Measurements from ENCODE around the gene MT1M. TPM values are rescaled to one million over a fixed set of nuclear protein-coding genes. Genes with fewer than 3 reads are reported as not detected.

Gene MT1M
- total and polyA plus RNA-seq, 4 experiments from 2014 or later: not detected

DNA sequence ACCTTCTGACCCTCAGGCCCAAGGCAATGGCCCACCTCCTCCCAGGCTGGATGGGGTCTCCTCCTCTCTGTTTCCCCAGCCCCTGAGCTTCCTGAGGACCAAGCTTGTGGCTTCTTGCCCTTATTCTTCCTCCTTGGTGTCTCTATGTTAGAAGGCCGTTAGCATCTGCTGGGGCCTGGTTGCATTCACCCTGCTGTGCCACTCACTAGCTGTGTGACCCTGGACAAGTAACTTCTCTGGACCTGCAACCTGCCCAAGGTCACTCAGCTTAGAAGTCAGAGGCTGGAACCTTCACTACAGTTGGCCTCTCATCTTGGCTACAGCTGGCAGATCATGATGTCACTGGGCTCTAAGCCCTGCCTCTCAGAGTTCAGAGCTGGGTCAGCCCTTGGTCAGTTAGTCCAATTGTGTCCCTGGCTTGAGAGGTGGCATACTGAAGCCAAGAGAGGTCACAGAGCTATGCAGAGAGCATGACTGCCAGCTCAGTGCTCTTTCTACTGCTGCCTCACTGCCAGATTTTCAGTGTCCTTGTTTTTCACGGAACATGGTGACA is 21.1 kb upstream of the MT1M start:
- Mint-ChIP-seq H3K27ac (peak overlapping the region; percentile 88 to 100 (median 96)), H3K27me3 (no peaks in the 10 kb centered on the region), H3K4me1 (peaks cover 26 to 53% (median 38%) of the 10 kb centered on the region in 4 donors), H3K4me3 (peak overlapping the region in 5 of 8 donors; percentile 1 to 61 (median 27)), H3K9me3 (no peaks in the 10 kb centered on the region), H3K36me3 (peaks cover 0 to 4% of the 10 kb centered on the region in 2 donors)
- Histone ChIP-seq H3K9me3 (ENCODE audit: control insufficient read depth in 1 of 2, low read length in 2 of 2) (no peaks in the 10 kb centered on the region), H3K36me3 (ENCODE audit: insufficient read depth, low read length) (no peaks in the 10 kb centered on the region), H3K4me3 (ENCODE audit: low read length in 2 of 2) (no peak overlapping the region), H3K27ac (ENCODE audit: low read depth, low read length) (peak overlapping the region; percentile 82), H3K27me3 (ENCODE audit: insufficient read depth, low read length) (no peaks in the 10 kb centered on the region), H3K4me1 (ENCODE audit: insufficient read depth, low read length) (peaks cover 46% of the 10 kb centered on the region)
- ChIA-PET CTCF (ENCODE audit: partially characterized antibody) (interaction anchor here (1.2 to 5.9 kb wide), 3 partner anchors 33 to 97 kb away, joined by 3 to 35 read pairs (median 7); no protein-coding TSS in a partner anchor), POLR2A (ENCODE audit: partially characterized antibody) (interaction anchor here (1.0 to 4.1 kb wide), 4 partner anchors 14 to 92 kb away, joined by 4 to 30 read pairs (median 8); partner anchors contain the start of genes MT1E and MT1X)
- DNase-seq: no peak
- intact Hi-C loops (cut with micrococcal nuclease): no loop called here

DNA sequence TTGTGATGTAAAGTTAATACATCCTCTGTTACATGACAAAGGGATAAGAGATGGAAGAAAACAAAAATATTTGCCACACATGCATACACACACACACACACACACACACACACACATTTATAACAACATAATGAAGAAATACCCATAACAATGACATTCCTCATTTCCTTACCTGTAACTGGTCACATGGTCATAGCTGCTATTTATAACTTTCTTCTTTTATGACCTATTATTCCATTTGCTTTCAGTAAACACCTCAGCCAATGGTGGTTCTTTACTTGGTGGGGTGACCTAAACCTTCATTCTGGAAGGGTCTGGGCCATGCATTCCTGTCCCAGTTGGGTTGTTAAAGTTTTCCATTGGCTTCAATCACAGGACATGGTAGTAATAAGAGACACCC is 18.8 kb upstream of the MT1M start:
- no peak for DNase-seq
- POLR2A ChIA-PET (ENCODE audit: partially characterized antibody): no interaction called here
- Mint-ChIP-seq H3K27me3 (peaks cover 0 to 4% of the 10 kb centered on the region in 2 donors), H3K36me3 (peaks cover 0 to 3% of the 10 kb centered on the region in 2 donors), H3K27ac (no peak overlapping the region), H3K9me3 (no peaks in the 10 kb centered on the region), H3K4me1 (peaks cover 22 to 34% (median 27%) of the 10 kb centered on the region in 4 donors), H3K4me3 (no peak overlapping the region)
- no peak overlapping the region for H3K27ac ChIP-seq (ENCODE audit: low read depth, low read length)
- CTCF ChIA-PET (ENCODE audit: partially characterized antibody): interaction anchor here (1.8 to 1.9 kb wide), 2 partner anchors 10 to 37 kb away, joined by 5 to 9 read pairs; no protein-coding TSS in a partner anchor
- H3K27me3 ChIP-seq (ENCODE audit: insufficient read depth, low read length): no peaks in the 10 kb centered on the region
- H3K4me3 ChIP-seq (ENCODE audit: low read length in 2 of 2): no peak overlapping the region
- intact Hi-C loops (cut with micrococcal nuclease): no loop called here
- H3K9me3 ChIP-seq (ENCODE audit: control insufficient read depth in 1 of 2, low read length in 2 of 2): no peaks in the 10 kb centered on the region
- no peaks in the 10 kb centered on the region for H3K36me3 ChIP-seq (ENCODE audit: insufficient read depth, low read length)
- peaks cover 28% of the 10 kb centered on the region for H3K4me1 ChIP-seq (ENCODE audit: insufficient read depth, low read length)

GRCh38 chr16:56614549-56614991 is 17.9 kb upstream of the MT1M start:
- peaks cover 0 to 4% of the 10 kb centered on the region in 2 donors for H3K27me3 Mint-ChIP-seq
- H3K9me3 ChIP-seq (ENCODE audit: control insufficient read depth in 1 of 2, low read length in 2 of 2): no peaks in the 10 kb centered on the region
- H3K27ac Mint-ChIP-seq: peak overlapping the region in 3 of 7 donors; percentile 8 to 76 (median 21)
- intact Hi-C loops (cut with micrococcal nuclease): no loop called here
- H3K36me3 ChIP-seq (ENCODE audit: insufficient read depth, low read length): no peaks in the 10 kb centered on the region
- H3K9me3 Mint-ChIP-seq: no peaks in the 10 kb centered on the region
- H3K4me1 Mint-ChIP-seq: peaks cover 19 to 25% (median 21%) of the 10 kb centered on the region in 4 donors
- H3K27ac ChIP-seq (ENCODE audit: low read depth, low read length): no peak overlapping the region
- POLR2A ChIA-PET (ENCODE audit: partially characterized antibody): no interaction called here
- DNase-seq: no peak
- no peaks in the 10 kb centered on the region for H3K27me3 ChIP-seq (ENCODE audit: insufficient read depth, low read length)
- H3K4me1 ChIP-seq (ENCODE audit: insufficient read depth, low read length): peaks cover 20% of the 10 kb centered on the region
- H3K4me3 Mint-ChIP-seq: no peak overlapping the region
- H3K4me3 ChIP-seq (ENCODE audit: low read length in 2 of 2): no peak overlapping the region
- CTCF ChIA-PET (ENCODE audit: partially characterized antibody): interaction anchor here (1.1 kb wide), 1 partner anchor 9 kb away, joined by 3 read pairs; no protein-coding TSS in a partner anchor
- no peaks in the 10 kb centered on the region for H3K36me3 Mint-ChIP-seq

DNA sequence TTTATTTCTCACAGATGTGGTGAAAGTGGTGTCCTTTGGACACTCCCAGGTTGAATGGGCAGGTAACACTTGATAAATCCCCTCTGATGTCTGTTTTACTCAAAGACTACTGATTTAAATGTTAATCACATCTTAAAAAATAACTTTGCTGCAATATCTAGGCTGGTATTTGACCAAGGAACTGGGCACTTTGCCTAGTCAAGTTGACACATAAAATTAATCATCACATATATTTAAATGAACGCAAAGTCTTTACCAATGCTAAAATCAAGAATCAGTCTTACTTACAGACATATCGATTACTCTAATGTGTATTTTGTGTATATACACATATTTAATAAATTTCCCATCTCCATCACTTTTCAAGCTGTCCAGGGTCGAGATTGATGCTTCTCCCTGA is 17.1 kb upstream of the MT1M start:
- H3K4me1 Mint-ChIP-seq: peaks cover 14 to 19% (median 16%) of the 10 kb centered on the region in 4 donors
- POLR2A ChIA-PET (ENCODE audit: partially characterized antibody): no interaction called here
- Histone ChIP-seq H3K4me1 (ENCODE audit: insufficient read depth, low read length) (peaks cover 12% of the 10 kb centered on the region), H3K36me3 (ENCODE audit: insufficient read depth, low read length) (no peaks in the 10 kb centered on the region), H3K27me3 (ENCODE audit: insufficient read depth, low read length) (no peaks in the 10 kb centered on the region), H3K4me3 (ENCODE audit: low read length in 2 of 2) (no peak overlapping the region), H3K9me3 (ENCODE audit: control insufficient read depth in 1 of 2, low read length in 2 of 2) (no peaks in the 10 kb centered on the region), H3K27ac (ENCODE audit: low read depth, low read length) (no peak overlapping the region)
- H3K27me3 Mint-ChIP-seq: peaks cover 0 to 7% of the 10 kb centered on the region in 2 donors
- CTCF ChIA-PET (ENCODE audit: partially characterized antibody): interaction anchor here (1.1 kb wide), 1 partner anchor 8 kb away, joined by 3 read pairs; no protein-coding TSS in a partner anchor
- intact Hi-C loops (cut with micrococcal nuclease): no loop called here
- no peak for DNase-seq
- no peak overlapping the region for H3K4me3 Mint-ChIP-seq
- H3K9me3 Mint-ChIP-seq: no peaks in the 10 kb centered on the region
- no peaks in the 10 kb centered on the region for H3K36me3 Mint-ChIP-seq
- peak overlapping the region in 1 of 7 donors; percentile 21 for H3K27ac Mint-ChIP-seq

GRCh38 chr16:56616608-56617211 is 15.7 kb upstream of the MT1M start:
- peaks cover 0 to 7% of the 10 kb centered on the region in 2 donors for H3K27me3 Mint-ChIP-seq
- H3K4me1 Mint-ChIP-seq: peaks cover 3 to 6% (median 5%) of the 10 kb centered on the region in 4 donors
- no peak for DNase-seq
- no peak overlapping the region for H3K27ac ChIP-seq (ENCODE audit: low read depth, low read length)
- peak overlapping the region; percentile 27 to 71 (median 60) for H3K4me3 Mint-ChIP-seq
- peak overlapping the region in 1 of 2 donors; percentile 22 for H3K4me3 ChIP-seq (ENCODE audit: low read length in 2 of 2)
- peak overlapping the region in 2 of 7 donors; percentile 31 to 42 for H3K27ac Mint-ChIP-seq
- POLR2A ChIA-PET (ENCODE audit: partially characterized antibody): interaction anchor here (0.7 to 1.6 kb wide), 3 partner anchors 8 to 365 kb away, joined by 3 to 5 read pairs (median 4); partner anchors contain the start of gene MT2A
- no peaks in the 10 kb centered on the region for H3K4me1 ChIP-seq (ENCODE audit: insufficient read depth, low read length)
- no peaks in the 10 kb centered on the region for H3K36me3 Mint-ChIP-seq
- CTCF ChIA-PET (ENCODE audit: partially characterized antibody): interaction anchor here (2.0 kb wide), 1 partner anchor 40 kb away, joined by 8 read pairs; no protein-coding TSS in a partner anchor
- intact Hi-C loops (cut with micrococcal nuclease): loop anchor here (1.0 kb wide), 1 partner anchor 8 kb away; the partner anchor contains the start of gene MT2A
- no peaks in the 10 kb centered on the region for H3K9me3 ChIP-seq (ENCODE audit: control insufficient read depth in 1 of 2, low read length in 2 of 2)
- H3K9me3 Mint-ChIP-seq: no peaks in the 10 kb centered on the region
- no peaks in the 10 kb centered on the region for H3K27me3 ChIP-seq (ENCODE audit: insufficient read depth, low read length)
- H3K36me3 ChIP-seq (ENCODE audit: insufficient read depth, low read length): no peaks in the 10 kb centered on the region

GRCh38 chr16:56617212-56618085 is 15.0 kb upstream of the MT1M start:
- DNase-seq: peak in 2 of 5 donors; percentile 26 to 46
- H3K27me3 ChIP-seq (ENCODE audit: insufficient read depth, low read length): no peaks in the 10 kb centered on the region
- Mint-ChIP-seq H3K4me1 (peaks cover 3 to 6% (median 5%) of the 10 kb centered on the region in 4 donors), H3K27ac (peak overlapping the region in 2 of 7 donors; percentile 50 to 57), H3K27me3 (peaks cover 0 to 7% of the 10 kb centered on the region in 2 donors), H3K9me3 (no peaks in the 10 kb centered on the region), H3K4me3 (peak overlapping the region; percentile 27 to 76 (median 66)), H3K36me3 (no peaks in the 10 kb centered on the region)
- ChIA-PET POLR2A (ENCODE audit: partially characterized antibody) (interaction anchor here (1.2 to 1.6 kb wide), 3 partner anchors 9 to 46 kb away, joined by 3 to 4 read pairs (median 3); partner anchors contain the start of gene MT2A), CTCF (ENCODE audit: partially characterized antibody) (interaction anchor here (2.0 kb wide), 1 partner anchor 41 kb away, joined by 8 read pairs; no protein-coding TSS in a partner anchor)
- no peaks in the 10 kb centered on the region for H3K4me1 ChIP-seq (ENCODE audit: insufficient read depth, low read length)
- no peaks in the 10 kb centered on the region for H3K9me3 ChIP-seq (ENCODE audit: control insufficient read depth in 1 of 2, low read length in 2 of 2)
- H3K36me3 ChIP-seq (ENCODE audit: insufficient read depth, low read length): no peaks in the 10 kb centered on the region
- peak overlapping the region in 1 of 2 donors; percentile 22 for H3K4me3 ChIP-seq (ENCODE audit: low read length in 2 of 2)
- H3K27ac ChIP-seq (ENCODE audit: low read depth, low read length): no peak overlapping the region
- intact Hi-C loops (cut with micrococcal nuclease): loop anchor here (1.0 kb wide), 1 partner anchor 9 kb away; the partner anchor contains the start of gene MT2A

Data from CD4-positive, alpha-beta memory T cell (primary cell).